Naive thymus-derived CD8-positive, alpha-beta T cell (primary cell): Measurements from ENCODE around the gene MRPL33. TPM values are rescaled to one million over a fixed set of nuclear protein-coding genes. Genes with fewer than 3 reads are reported as not detected.
A peak's percentile ranks its signal among the peaks of the same experiment; 100 is the strongest.

ENCODE experiments used
- ATAC-seq, 2 donors: fragments of 150-1000 bp; cut with Tn5 transposase in 1 of 2; sonication (Bioruptor Pico), chemical (Tn5 transposase) in 1 of 2; 1 replicate in 1 of 2; 2 replicates in 1 of 2; pipeline ENCODE4 v1.10.0; 2021; ENCODE audit warnings: mild to moderate bottlenecking in 2 of 2, moderate library complexity in 2 of 2
- POLR2A ChIA-PET: fragments of 350-600 bp; sonication (Branson Sonifier 250); formaldehyde crosslinking; loops from one replicate; lab custom pipeline; 2021; ENCODE audit warnings: antibody characterized with exemption; lab: Charles Lee
- DNase-seq, 10 donors: peaks; one replicate each; pipeline versions ENCODE4 v3.0.0 to v3.0.0-alpha.2; 2020 to 2022
- H3K27ac Mint-ChIP-seq, 10 donors: one replicate each; pipeline ENCODE4 v1.8.0; 2020 to 2022; ENCODE audit warnings: mild to moderate bottlenecking in 10 of 10, mixed read lengths in 10 of 10, moderate library complexity in 4 of 10, inconsistent platforms in 1 of 10
- H3K27me3 Mint-ChIP-seq, 5 donors: one replicate each; pipeline ENCODE4 v1.8.0; 2021 to 2022; ENCODE audit warnings: mixed read lengths in 5 of 5
- H3K36me3 Mint-ChIP-seq, 3 donors: one replicate each; pipeline ENCODE4 v1.8.0; 2020 to 2022; ENCODE audit warnings: mixed read lengths in 3 of 3, mild to moderate bottlenecking in 2 of 3, inconsistent platforms in 1 of 3
- H3K4me1 Mint-ChIP-seq, 4 donors: one replicate each; pipeline ENCODE4 v1.8.0; 2021 to 2022; ENCODE audit warnings: mixed read lengths in 4 of 4
- H3K4me3 Mint-ChIP-seq, 10 donors: one replicate each; pipeline ENCODE4 v1.8.0; 2020 to 2022; ENCODE audit warnings: mild to moderate bottlenecking in 10 of 10, mixed read lengths in 10 of 10, moderate library complexity in 6 of 10, inconsistent platforms in 1 of 10
- H3K9me3 Mint-ChIP-seq, 9 donors: one replicate each; pipeline ENCODE4 v1.8.0; 2020 to 2022; ENCODE audit warnings: mixed read lengths in 9 of 9, mild to moderate bottlenecking in 3 of 9, inconsistent platforms in 1 of 9, moderate library complexity in 1 of 9
- polyA plus RNA-seq, 3 donors: library from polyadenylated mRNA; unstranded; fragments of 300-500 nt; fragmentation: Illumina TruSeq; gene quantifications; one replicate each; pipeline ENCODE4 v1.2.3, GENCODE V29; 2021
- total RNA-seq, 8 experiments: library from RNA in 2 of 8; stranded (reverse) in 2 of 8; gene quantifications; one replicate each; pipeline ENCODE4 v1.2.3 and lab custom pipeline; 2021 to 2026

The MRPL33 gene
- total and polyA plus RNA-seq, 5 experiments from 2014 or later: 34.4 to 245 (median 196) TPM

DNA sequence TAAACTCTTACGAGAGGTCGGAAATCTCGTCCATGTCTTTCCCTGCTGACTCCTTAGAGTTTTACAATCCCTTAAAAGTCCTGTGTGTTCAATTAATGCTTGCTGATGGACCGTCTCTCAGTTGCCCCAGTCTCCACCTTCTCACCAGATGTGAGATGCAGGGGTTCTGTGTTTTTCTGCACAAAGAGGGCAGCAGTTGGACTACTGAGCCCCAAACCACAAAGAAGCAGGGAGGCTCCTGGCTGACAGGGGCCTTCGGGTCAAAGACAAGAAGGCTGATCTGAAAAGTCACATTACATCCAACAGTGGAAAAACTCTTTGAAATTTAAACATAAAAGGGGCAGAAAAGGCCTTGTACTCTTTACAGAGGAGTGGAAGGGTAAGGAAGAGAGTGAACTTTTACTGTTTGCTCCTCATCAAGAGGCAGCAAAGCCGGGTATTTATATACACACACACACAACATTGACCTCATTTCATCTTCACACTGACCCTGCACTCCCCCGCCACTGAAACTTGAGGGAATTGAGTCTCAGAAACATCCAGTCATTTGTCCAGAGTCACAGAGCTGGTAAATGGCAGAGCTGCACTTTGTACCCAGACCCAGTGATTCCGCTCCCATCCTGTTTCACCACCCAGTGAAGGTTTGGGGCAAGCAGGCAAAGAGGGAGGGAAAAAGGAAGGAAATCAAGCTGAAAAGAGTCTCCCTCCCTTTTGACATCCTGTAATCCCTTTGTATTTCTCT lies 23.7 kb downstream of the MRPL33 start:
- Mint-ChIP-seq H3K27me3 (no peaks in the 10 kb centered on the region), H3K9me3 (no peaks in the 10 kb centered on the region), H3K4me3 (no peak overlapping the region), H3K36me3 (peaks cover 0 to 5% (median 2%) of the 10 kb centered on the region in 3 donors), H3K4me1 (peaks cover 0 to 3% (median 1%) of the 10 kb centered on the region in 4 donors), H3K27ac (no peak overlapping the region)
- POLR2A ChIA-PET: no interaction called here
- ATAC-seq (no peak), DNase-seq (no peak)

DNA sequence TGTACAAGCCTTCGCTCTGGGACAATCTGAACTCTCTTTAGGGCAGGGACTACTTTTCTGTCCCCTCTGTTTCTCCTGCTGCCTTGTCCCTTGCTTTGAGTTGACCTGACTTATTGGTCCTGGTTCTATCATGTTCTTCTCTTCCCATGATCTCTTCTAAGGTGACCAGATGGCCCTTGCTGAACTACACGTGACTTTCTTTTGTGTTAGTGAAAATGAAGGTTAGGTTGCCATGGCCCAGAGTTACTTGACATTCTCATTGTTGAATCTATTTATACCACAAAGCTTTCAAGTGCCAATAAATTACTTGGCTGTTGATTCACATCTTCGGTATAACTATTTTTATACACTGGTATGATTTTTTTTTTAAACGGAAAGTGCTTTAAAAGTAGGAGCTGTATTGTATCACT lies 24.4 kb downstream of the MRPL33 start:
- ATAC-seq: no peak
- POLR2A ChIA-PET: no interaction called here
- Mint-ChIP-seq H3K36me3 (peaks cover 0 to 3% (median 2%) of the 10 kb centered on the region in 3 donors), H3K27me3 (no peaks in the 10 kb centered on the region), H3K27ac (no peak overlapping the region), H3K4me3 (no peak overlapping the region), H3K9me3 (no peaks in the 10 kb centered on the region), H3K4me1 (peaks cover 0 to 3% (median 1%) of the 10 kb centered on the region in 4 donors)
- no peak for DNase-seq

DNA sequence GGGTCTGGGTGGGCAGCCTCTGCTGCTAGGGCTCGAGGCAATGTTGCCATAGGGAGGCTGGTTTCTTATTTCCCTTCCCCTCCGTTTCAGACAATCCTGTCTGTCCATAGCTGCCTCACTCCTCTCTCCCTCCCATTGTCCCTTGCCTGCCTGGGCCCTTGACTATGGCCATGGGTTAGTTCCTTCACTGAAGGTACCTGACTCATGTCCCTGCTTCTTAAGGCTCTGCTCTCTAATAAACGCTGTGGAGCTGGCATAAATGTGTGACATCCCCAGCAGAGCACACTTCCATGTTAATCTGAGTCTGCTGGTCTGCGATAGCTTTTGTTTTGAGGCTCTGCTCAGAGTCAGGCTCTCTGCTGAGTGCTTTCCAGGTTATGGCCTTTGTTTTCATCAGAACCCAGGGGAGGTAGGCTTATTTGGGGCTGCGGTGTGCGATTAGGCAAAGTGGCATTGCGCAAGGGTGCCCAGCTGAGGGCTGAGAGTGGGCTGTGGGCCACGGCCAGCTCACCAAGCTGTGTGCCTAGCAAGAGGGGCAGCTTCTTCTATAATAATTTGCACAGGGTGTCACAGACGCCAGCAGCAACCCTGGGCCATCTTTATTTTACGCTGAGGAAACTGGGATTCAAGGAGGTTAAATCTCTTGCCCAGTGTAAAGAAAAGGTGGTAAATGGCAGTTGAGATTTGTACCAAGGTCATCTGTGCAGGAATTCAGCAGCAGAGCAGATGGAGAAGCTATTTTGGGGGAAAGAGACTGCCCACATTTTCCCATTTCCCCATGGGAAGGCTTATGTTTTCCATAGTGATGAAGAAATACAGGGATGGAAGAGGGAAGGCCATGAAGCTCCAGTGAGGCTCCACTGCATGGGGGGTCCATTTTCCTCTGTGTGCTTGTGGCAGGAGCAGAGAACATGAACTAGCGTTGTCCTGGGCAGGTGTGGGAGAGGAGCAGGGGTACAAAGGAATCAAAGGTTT lies 25.6 kb downstream of the MRPL33 start:
- no peak for ATAC-seq
- peaks cover 0 to 3% (median 1%) of the 10 kb centered on the region in 4 donors for H3K4me1 Mint-ChIP-seq
- no peaks in the 10 kb centered on the region for H3K9me3 Mint-ChIP-seq
- no peaks in the 10 kb centered on the region for H3K27me3 Mint-ChIP-seq
- peak overlapping the region in 1 of 10 donors; percentile 57 for H3K27ac Mint-ChIP-seq
- POLR2A ChIA-PET: no interaction called here
- H3K4me3 Mint-ChIP-seq: no peak overlapping the region
- H3K36me3 Mint-ChIP-seq: peaks cover 0 to 2% (median 2%) of the 10 kb centered on the region in 3 donors
- DNase-seq: no peak

DNA sequence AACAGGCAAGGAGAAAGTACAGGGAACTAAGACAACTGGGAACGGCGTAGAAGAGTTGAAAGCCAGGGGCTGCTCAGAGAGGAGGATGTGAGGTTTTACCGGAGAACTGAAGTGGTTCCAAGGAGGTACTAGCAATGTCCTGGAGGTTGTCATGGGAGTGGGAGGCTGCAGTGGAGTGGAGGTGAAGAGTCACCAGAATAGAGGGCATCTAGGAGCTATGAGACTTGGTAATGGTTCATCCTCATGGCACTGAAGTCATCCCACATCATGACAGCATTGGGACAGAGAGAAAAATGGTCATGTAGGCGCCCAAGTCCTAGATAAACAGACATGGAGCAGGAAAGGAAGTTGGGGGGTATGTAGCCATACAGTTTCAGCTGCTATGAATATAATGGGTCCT lies 26.3 kb downstream of the MRPL33 start:
- H3K4me3 Mint-ChIP-seq: no peak overlapping the region
- no peak for DNase-seq
- H3K36me3 Mint-ChIP-seq: peaks cover 0 to 2% (median 2%) of the 10 kb centered on the region in 3 donors
- no peak overlapping the region for H3K27ac Mint-ChIP-seq
- no peak for ATAC-seq
- POLR2A ChIA-PET: no interaction called here
- H3K4me1 Mint-ChIP-seq: peaks cover 0 to 2% (median 0%) of the 10 kb centered on the region in 4 donors
- no peaks in the 10 kb centered on the region for H3K9me3 Mint-ChIP-seq
- no peaks in the 10 kb centered on the region for H3K27me3 Mint-ChIP-seq

DNA sequence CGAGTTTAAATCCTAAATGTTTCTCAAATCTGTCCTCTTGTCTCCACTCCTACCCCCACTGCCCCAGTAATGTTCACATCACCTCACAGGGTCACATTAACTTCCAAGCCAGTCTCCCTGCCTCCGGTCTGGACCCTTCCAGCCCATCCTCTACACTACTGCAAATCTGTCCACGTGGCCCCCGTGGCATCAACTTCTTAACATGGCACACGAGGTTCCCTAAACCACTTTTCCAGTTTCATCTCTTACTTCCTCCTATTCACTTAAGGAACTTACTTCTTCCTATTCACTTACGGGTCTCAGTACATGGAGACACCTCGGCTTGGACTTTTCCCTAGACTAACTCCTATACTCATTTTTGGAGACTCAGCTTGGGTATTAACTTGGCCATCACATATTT lies 27.0 kb downstream of the MRPL33 start:
- DNase-seq: no peak
- ATAC-seq: no peak
- no peak overlapping the region for H3K27ac Mint-ChIP-seq
- peaks cover 0 to 2% (median 2%) of the 10 kb centered on the region in 3 donors for H3K36me3 Mint-ChIP-seq
- H3K4me1 Mint-ChIP-seq: peaks cover 0 to 2% (median 0%) of the 10 kb centered on the region in 4 donors
- no peaks in the 10 kb centered on the region for H3K9me3 Mint-ChIP-seq
- no peak overlapping the region for H3K4me3 Mint-ChIP-seq
- H3K27me3 Mint-ChIP-seq: no peaks in the 10 kb centered on the region
- POLR2A ChIA-PET: no interaction called here

DNA sequence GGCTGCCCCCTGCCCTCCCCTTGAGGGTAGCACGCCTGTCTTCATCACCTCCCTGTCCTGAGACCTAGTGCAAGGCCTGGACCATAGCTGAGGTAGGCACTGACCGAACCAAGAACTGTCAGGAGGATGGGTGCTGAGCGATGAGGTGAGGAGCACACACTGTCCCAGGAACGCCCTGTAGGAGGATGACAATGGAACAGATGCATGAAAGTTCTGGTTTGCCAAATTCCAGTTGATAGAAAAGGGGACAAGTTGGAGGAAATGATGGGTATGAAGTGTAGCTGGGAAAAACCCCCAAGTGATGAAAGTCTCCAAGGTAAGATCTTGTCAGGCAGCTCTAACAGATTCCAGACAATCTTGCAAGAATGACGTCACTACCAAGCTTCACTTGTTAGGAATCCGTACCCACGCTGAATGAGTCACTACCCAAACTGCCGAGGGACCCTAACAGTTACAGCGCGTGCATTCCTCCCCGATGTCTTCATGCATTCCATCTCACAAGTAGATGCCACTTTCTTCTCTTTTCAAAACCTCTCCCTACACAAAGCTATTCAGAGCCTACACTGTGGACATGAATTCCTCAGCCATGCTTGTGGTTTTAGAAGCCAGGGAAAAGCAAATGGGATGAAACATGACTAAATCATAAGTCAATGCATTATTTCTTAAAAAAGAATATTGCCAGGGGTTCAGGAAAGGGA lies 27.6 kb downstream of the MRPL33 start:
- POLR2A ChIA-PET: interaction anchor here (0.6 kb wide), 1 partner anchor 615 kb away, joined by 3 read pairs; no protein-coding TSS in a partner anchor

DNA sequence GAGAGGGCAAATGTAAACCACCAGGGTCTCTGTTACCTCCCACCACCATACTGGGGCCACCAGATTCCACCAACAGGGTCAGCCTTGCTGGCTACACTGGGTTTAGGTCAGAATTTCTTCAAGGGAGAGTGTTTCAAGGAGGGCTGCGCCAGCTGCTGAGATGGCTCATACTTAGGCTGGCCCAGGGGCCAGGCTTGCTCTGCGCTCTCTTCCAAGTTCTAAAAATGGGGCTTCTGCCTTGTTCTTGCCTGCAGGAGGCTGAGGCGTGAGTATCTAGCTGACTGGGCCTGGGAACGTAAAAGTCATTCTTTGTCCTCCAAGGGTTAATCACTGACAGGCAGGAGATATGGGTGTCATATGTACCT lies 28.1 kb downstream of the MRPL33 start:
- POLR2A ChIA-PET: interaction anchor here (0.6 kb wide), 1 partner anchor 614 kb away, joined by 3 read pairs; no protein-coding TSS in a partner anchor
- Mint-ChIP-seq H3K36me3 (peaks cover 0 to 2% (median 2%) of the 10 kb centered on the region in 3 donors), H3K9me3 (no peaks in the 10 kb centered on the region), H3K4me3 (no peak overlapping the region), H3K27me3 (no peaks in the 10 kb centered on the region), H3K27ac (no peak overlapping the region), H3K4me1 (peaks cover 0 to 2% (median 0%) of the 10 kb centered on the region in 4 donors)
- ATAC-seq (no peak), DNase-seq (no peak)

More for the DNA sequence above, 27.6 kb downstream of the MRPL33 start:
- no peak for ATAC-seq
- Mint-ChIP-seq H3K27ac (no peak overlapping the region), H3K36me3 (peaks cover 0 to 2% (median 2%) of the 10 kb centered on the region in 3 donors), H3K4me1 (peaks cover 0 to 2% (median 0%) of the 10 kb centered on the region in 4 donors), H3K9me3 (no peaks in the 10 kb centered on the region), H3K27me3 (no peaks in the 10 kb centered on the region), H3K4me3 (no peak overlapping the region)
- no peak for DNase-seq

DNA sequence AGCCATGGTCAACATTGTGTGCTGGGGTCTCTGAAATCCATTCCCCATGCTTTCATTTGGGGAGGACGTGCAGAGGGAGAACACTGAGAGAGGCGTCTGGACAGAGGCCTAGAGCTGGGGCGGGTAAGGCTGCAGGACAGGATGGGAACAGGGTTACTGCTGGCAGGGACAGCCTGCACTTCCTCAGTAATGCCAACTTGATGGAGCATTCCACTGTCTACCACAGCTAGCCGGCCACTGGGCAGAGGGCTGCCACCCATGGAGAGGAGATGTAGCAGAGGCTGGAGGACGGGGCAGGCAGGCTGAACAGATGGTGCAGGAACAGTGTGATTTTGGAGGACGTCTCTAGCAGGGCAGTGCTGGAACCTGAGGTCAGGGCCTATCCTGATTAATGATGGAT lies 29.3 kb downstream of the MRPL33 start:
- H3K4me1 Mint-ChIP-seq: no peaks in the 10 kb centered on the region
- H3K9me3 Mint-ChIP-seq: no peaks in the 10 kb centered on the region
- H3K27me3 Mint-ChIP-seq: no peaks in the 10 kb centered on the region
- H3K4me3 Mint-ChIP-seq: no peak overlapping the region
- H3K27ac Mint-ChIP-seq: no peak overlapping the region
- POLR2A ChIA-PET: no interaction called here
- ATAC-seq (no peak), DNase-seq (no peak)
- peaks cover 0 to 2% (median 2%) of the 10 kb centered on the region in 3 donors for H3K36me3 Mint-ChIP-seq

DNA sequence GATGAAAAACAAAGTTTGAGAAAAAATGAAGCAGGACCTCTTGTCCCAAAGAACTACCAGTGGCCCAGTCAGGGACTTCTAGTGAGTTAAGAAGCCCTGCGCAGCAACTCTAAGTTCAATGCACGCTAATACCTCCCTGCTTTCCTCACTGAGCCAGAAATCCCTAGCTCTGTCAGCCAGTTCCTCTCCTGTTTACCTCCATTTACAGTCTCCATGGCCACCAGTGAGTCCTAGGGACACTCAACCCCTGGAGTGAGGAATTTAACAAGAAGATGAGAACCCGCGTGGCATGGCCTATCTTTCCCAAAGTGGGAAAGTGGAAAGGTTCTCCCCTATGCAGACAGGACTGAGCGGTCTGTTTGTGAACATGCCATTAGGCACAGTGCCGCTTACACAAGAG lies 31.0 kb downstream of the MRPL33 start:
- Mint-ChIP-seq H3K9me3 (no peaks in the 10 kb centered on the region), H3K36me3 (peaks cover 0 to 2% (median 2%) of the 10 kb centered on the region in 3 donors)

DNA sequence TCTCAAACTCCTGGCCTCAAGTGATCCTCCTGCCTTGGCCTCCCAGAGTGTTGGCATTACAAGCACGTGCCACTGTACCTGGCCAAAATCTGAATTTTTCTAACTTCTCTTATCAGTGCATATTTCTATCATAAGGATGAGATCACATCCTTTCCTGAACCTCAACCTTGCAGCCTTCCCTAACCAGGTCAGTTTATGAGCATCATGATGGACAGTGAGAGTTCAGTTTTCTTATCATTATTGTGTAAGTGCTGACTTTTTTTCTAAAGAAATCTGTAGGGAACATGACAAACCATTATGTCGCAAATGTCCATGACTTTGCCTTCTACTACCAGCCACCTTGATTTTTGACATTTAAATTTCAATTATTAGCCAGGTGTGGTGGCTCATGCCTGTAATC lies 31.5 kb downstream of the MRPL33 start:
- Mint-ChIP-seq H3K36me3 (peaks cover 0 to 2% (median 2%) of the 10 kb centered on the region in 3 donors), H3K27me3 (no peaks in the 10 kb centered on the region), H3K4me1 (no peaks in the 10 kb centered on the region), H3K27ac (no peak overlapping the region), H3K9me3 (no peaks in the 10 kb centered on the region), H3K4me3 (no peak overlapping the region)
- ATAC-seq (no peak), DNase-seq (no peak)
- POLR2A ChIA-PET: no interaction called here

More for the DNA sequence above, 31.0 kb downstream of the MRPL33 start:
- H3K27ac Mint-ChIP-seq: no peak overlapping the region
- no peak overlapping the region for H3K4me3 Mint-ChIP-seq
- H3K27me3 Mint-ChIP-seq: no peaks in the 10 kb centered on the region
- H3K4me1 Mint-ChIP-seq: no peaks in the 10 kb centered on the region
- POLR2A ChIA-PET: no interaction called here
- DNase-seq (no peak), ATAC-seq (no peak)

DNA sequence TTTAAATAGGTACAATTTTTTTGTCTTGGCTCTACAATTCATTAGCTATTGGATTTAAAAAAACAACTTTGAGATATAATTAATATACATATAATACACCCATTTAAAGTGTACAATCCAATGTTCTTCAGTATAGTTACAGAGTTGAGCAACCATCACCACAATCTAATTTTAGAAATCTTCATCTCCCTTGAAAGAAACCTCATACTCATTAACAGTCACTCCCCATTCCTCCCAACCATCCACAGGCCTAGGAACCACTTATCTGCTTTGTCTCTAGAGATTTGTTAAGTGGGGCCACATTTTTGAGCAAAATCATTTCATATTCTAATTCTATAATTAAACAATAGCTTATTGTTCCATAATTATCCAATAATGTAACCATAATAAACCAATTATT lies 32.6 kb downstream of the MRPL33 start:
- no peaks in the 10 kb centered on the region for H3K27me3 Mint-ChIP-seq
- no peak for ATAC-seq
- H3K4me1 Mint-ChIP-seq: no peaks in the 10 kb centered on the region
- peaks cover 0 to 2% (median 0%) of the 10 kb centered on the region in 3 donors for H3K36me3 Mint-ChIP-seq
- H3K27ac Mint-ChIP-seq: no peak overlapping the region
- H3K9me3 Mint-ChIP-seq: no peaks in the 10 kb centered on the region
- POLR2A ChIA-PET: no interaction called here
- DNase-seq: no peak
- no peak overlapping the region for H3K4me3 Mint-ChIP-seq

DNA sequence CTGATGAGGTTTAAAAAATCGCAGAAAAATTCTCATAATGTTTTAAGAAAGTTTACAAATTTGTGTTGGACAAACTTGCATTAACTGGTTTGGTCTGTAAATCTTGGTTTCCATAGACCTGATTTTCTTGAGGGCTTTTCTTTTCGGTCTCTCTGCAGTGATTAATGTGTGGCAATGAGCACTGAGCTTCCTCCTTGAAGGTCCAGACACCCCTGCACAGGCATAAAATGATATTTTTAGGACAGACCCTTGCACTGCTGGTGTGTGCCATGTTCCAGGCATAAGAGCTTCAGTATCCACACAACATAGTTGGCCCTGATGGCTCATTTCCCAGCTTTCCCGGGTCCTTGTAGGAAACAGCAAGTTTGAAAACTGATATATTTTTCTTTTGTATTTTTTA lies 33.7 kb downstream of the MRPL33 start:
- Mint-ChIP-seq H3K27me3 (no peaks in the 10 kb centered on the region), H3K4me1 (no peaks in the 10 kb centered on the region), H3K27ac (no peak overlapping the region), H3K4me3 (no peak overlapping the region), H3K36me3 (no peaks in the 10 kb centered on the region), H3K9me3 (no peaks in the 10 kb centered on the region)
- POLR2A ChIA-PET: no interaction called here
- DNase-seq: no peak
- no peak for ATAC-seq
